HG03103 (cell line): ENCODE measurements around the gene TADA3.

Experiments
- ATAC-seq: cut with Tn5 transposase; IDR thresholded peaks from one replicate; pipeline ENCODE4 v1.9.1; 2021; ENCODE audit warnings: low read depth; ENCODE audit not compliant: unreplicated experiment

TADA3 gene

GRCh38 chr3:9731206-9732079 lies 60.8 kb downstream of the TADA3 start, which contains the start of gene BRPF1:
TSS of gene BRPF1 (plus strand) at chr3:9731735. CDS start at chr3:9734141, 2,406 bp downstream.
- ATAC-seq = peak; percentile 91

DNA sequence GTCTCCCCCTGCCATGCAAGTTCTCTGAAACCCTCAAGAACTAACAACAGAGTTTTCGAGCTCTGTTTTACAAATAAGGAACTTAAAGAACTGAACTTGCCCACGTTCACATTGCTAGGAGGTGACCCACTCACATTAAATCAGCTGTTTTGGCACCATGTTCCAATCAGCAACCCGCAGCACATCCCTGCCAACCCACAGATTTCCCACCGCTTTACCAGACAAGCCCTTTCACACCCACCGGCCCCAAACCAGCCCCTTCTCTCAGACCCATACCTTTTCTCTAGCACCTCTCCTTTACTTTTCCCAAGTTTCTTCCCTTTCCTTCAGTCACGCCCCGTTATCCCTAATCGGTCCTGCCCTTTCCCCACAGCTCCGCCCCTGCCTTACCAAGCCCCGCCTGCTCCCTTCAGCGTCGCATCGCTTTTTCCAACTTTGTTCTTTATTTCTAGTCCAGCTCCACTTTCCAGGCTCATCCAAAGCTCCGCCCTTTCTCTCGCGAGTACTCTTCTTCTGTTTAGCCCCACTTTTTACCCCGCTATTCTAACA lies 61.5 kb downstream of the TADA3 start:
- peak; percentile 26 for ATAC-seq
